Measurements from ENCODE around the gene USP46.

DNA sequence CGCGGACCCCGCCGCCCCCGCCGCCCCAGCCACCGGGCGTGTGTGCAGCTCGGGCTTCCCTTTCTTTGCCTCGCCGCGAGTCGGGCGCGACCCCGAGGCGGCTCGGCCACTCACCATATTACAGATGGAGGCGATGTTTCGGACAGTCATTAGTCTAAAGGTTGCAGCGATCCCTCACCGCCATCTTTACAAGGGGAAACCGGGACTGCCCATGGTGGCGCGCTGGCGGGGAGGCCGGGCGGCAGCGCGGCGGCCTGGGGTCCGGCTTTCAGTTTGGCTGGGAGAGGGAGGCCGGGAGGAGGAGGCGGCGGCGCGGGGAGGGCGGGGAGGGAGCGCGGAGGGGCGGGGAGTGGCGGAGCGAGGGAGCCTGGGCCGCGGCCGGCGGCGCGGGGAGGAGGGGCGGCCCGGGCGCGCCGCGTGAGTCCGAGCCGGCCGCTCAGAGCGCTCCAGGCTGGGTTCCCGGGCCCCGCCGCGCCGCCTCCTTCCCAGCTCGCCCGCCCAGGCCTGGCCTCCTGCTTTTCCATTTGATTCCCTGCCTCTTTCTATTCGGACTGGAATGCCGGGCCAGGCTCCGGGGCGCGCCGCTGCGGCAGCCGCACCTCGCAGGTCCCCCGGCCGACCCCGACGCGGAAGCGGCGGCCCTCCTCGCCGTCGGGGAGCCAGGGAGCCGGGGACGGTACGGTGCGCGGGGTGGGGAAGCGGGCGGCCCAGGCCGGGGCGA lies at the start of gene USP46:
- TF ChIP-seq, protein P1, sequence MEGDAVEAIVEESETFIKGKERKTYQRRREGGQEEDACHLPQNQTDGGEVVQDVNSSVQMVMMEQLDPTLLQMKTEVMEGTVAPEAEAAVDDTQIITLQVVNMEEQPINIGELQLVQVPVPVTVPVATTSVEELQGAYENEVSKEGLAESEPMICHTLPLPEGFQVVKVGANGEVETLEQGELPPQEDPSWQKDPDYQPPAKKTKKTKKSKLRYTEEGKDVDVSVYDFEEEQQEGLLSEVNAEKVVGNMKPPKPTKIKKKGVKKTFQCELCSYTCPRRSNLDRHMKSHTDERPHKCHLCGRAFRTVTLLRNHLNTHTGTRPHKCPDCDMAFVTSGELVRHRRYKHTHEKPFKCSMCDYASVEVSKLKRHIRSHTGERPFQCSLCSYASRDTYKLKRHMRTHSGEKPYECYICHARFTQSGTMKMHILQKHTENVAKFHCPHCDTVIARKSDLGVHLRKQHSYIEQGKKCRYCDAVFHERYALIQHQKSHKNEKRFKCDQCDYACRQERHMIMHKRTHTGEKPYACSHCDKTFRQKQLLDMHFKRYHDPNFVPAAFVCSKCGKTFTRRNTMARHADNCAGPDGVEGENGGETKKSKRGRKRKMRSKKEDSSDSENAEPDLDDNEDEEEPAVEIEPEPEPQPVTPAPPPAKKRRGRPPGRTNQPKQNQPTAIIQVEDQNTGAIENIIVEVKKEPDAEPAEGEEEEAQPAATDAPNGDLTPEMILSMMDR (conservative IDR thresholded peaks at IDR 0.05; ENCODE audit: low read depth, low read length) = no peak
- TF ChIP-seq EZH2 (IDR thresholded peaks at IDR 0.05; ENCODE audit: borderline replicate concordance, low read depth, low read length, poor library complexity, severe bottlenecking) = no peak
